HG03520 (cell line): ENCODE measurements around the gene PLEKHA6.

Experiments used
- ATAC-seq: cut with Tn5 transposase; IDR thresholded peaks from one replicate; pipeline ENCODE4 v1.9.1; 2021; ENCODE audit warnings: mild to moderate bottlenecking, moderate library complexity; ENCODE audit not compliant: unreplicated experiment

The PLEKHA6 gene

GRCh38 chr1:204264805-204265204 lies 94.9 kb downstream of the PLEKHA6 start:
- no peak for ATAC-seq

GRCh38 chr1:204263254-204263910 lies 96.3 kb downstream of the PLEKHA6 start:
- ATAC-seq: no peak

- ATAC-seq: no peak
These were observed 97.0 kb downstream of the PLEKHA6 start for GRCh38 chr1:204262506-204263253.

GRCh38 chr1:204261746-204262505 lies 97.8 kb downstream of the PLEKHA6 start:
- no peak for ATAC-seq

- no peak for ATAC-seq
These were observed 98.5 kb downstream of the PLEKHA6 start for GRCh38 chr1:204261266-204261665.

DNA sequence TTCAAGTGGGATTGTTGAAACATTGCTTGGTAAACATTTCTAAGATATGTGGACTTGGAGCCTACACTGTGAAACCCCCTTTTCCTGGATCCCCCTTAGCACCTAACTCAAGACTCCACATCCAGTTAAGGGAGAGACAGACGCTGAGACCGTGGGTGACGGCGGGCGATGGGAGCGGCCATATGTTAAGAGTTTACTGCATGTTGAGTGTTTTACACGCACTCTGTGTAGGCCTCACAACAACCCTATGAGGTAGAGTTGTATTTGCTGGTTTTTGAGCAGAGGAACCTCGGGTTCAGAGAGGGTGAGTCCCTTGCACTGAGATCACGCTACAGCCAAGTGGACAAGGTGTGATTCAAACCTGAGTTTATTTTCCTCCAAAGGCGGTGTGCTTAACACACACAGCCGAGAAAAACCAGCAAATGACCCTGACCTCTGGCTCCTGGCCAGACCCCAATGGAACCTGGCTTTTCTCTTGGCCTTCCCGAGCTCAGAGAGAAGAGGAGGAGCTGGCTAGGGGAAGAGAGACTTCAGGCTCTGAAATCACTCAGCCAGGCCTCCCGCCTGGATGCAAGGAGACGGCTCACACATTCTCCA lies 99.0 kb downstream of the PLEKHA6 start:
- ATAC-seq: no peak

- no peak for ATAC-seq
These were observed 99.9 kb downstream of the PLEKHA6 start for GRCh38 chr1:204259782-204260181.

- no peak for ATAC-seq
These were observed 100.5 kb downstream of the PLEKHA6 start for GRCh38 chr1:204259196-204259595.

DNA sequence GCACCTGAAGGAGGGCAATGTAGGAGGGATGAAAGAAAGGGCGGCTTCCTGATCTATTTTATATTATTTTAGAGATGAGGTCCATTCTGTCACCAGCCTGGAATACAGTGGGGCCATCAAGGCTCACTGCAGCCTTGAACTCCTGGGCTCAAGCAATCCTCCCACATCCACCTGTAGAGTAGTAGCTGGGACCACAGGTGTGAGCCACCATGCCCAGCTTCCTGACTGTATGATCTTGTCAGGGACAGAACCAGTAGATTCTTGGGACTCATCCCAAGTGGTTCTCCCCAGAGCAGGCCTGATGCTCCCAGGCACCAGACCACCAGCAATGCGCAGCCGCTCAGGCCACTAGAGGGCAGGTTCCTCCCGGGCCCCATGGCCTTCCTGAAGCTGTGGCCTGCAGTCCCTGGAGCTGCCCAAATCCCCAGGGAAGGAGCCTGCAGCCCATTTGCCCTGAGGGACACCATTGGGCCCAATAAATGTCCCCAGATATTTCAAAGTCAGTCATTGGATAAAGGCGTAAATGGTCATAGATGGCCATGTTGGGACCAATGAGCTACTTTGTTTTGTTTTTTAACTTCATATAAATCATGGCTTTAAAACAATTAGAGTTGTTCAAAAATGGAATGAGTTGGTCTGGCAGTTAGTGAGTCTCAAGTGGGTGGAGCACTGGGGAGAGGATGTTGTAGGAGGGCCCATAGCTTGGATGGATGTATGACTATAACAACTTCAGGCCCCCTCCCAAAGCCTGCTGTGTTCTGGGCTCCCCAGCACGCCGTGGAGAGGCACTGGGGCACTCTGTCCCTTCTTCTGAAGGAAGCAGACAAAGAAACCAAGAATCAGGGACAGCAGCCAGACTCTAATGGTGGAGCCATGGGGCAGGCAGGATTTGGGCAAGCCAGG lies 101.3 kb downstream of the PLEKHA6 start:
- ATAC-seq: no peak

DNA sequence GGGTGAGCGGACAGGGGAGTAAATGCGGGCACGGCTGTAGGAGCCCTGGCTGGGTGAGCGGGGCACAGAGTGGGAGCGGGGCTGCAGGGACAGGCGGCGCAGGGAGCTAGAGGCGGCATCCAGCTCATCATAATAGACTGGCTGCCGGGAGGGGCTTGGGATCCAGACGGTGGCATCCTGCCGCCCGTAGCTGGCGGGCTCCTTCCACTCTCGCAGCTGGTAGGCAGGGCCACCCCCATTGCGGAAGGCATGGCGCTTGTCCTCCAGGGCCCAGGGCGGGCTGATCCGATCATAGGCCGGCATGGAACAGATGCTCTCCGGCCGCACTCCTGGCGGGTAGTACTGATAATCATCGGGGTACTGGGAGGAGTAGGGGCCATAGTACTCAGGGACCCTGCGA lies 102.3 kb downstream of the PLEKHA6 start:
- no peak for ATAC-seq

DNA sequence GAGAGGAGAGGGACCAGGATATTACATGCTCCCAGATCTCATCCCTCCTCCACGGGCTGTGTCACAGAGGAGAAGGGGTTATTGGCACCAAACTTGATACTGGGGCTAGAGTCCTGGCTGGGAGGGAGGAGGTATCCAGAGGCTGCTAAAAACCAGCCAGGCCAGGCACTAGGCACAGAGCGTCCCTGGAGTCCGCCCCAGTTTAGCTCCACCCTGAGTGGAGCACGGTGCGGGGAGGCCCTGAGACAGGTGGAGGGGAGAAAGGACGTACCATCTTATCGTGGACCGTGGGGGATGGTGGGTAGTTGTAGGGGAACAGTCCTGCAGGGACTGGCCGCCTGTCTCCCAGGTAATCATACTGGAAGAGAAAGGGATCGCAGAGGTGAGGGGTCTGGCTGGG lies 103.2 kb downstream of the PLEKHA6 start:
- no peak for ATAC-seq

- no peak for ATAC-seq
These were observed 103.8 kb downstream of the PLEKHA6 start for GRCh38 chr1:204255966-204256365.

- ATAC-seq: no peak
These were observed 104.5 kb downstream of the PLEKHA6 start for GRCh38 chr1:204255225-204255624.

DNA sequence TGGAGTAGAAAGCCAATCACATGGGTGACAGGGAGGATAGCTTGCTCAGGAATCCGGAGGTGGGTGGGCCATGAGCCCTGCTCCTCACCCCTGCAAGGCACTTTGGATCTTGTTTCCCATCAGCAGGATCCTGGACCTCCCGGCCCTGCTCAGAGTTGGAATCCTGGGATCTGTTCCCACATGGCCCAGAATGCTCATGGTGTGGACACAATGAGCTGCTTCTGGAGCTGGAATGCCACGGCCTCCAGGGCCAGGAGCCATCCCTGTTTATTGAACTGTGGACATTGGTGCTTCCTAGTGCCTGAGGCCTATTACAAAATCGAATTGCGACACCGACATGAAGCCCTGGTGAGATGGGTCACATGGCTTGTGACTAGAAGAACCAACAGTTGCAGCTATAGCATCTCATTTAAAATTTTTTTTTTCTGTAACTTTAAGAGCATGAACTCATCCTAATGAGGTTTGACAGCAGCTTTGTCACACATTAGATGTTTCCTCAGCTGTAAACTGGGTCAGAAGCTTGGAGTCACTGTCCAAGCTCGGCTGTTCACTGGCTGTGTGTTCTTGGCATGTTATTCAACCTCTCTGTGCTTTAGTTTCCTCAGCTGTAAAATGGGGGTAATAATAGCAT lies 105.6 kb downstream of the PLEKHA6 start:
- no peak for ATAC-seq

DNA sequence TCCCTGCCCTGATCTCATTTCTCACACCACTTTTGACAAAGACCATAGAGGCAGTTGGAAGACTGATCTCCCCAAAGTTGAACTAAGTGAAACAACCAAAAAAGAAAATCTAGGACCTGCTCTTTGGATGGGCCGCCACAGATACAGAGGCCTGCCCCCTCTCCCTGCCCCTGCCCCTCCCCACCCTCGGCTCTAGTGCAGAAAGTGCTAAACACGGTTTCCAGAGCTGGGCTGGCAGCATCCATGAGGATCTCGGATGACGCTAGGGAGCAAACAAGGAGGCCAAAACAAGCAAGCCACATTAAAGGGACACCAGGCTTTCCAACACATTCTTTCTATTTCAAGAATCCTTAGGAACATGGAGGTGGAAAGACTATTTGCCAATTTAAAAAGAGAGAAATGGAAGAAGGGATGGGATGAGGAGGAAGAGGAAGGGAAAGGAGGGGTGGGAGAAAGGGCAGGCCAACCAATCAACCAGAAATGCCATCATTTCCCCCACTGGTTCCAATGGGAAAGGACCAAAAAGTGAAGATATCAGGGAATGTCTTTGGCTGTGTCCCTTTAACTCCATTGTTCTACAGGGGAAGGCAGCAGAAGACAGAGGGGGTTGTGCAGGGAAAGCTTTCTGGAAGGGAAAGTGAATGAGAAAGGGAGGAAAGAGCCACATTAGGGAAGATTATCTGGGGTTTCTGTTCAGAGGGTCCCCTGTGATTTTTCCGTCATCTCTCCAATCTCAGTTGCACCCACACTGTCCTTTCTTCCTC lies 107.6 kb downstream of the PLEKHA6 start:
- no peak for ATAC-seq

- no peak for ATAC-seq
These were observed 108.4 kb downstream of the PLEKHA6 start for GRCh38 chr1:204251286-204251685.

DNA sequence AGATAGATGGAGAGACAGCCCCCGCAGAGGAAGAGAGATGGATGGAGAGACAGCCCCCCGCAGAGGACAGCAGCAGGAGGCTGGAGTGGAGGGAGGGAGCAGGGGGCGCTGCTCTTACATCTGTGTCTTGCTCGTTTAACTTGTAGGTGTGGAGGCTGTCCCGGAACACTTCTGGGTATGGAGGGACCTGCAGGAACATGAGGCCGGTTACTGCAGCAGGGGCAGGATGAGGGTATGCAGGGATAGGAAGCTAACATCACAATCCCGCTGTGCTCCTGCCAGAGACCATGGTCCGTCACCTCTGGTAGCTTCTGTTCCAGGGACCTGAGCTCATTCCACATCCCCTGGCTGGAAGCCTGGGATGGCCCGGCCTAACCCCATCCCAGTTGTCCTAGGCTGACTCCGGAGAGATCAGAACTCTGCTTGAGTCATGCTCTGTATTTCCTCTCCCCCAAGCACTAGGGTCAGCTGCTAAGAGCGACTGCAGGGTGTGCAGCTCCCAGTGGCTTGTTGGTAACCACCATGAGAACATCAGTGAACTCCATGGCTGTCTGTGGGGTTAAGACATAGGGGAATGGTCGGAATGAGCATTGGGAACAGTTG lies 109.2 kb downstream of the PLEKHA6 start:
- no peak for ATAC-seq

DNA sequence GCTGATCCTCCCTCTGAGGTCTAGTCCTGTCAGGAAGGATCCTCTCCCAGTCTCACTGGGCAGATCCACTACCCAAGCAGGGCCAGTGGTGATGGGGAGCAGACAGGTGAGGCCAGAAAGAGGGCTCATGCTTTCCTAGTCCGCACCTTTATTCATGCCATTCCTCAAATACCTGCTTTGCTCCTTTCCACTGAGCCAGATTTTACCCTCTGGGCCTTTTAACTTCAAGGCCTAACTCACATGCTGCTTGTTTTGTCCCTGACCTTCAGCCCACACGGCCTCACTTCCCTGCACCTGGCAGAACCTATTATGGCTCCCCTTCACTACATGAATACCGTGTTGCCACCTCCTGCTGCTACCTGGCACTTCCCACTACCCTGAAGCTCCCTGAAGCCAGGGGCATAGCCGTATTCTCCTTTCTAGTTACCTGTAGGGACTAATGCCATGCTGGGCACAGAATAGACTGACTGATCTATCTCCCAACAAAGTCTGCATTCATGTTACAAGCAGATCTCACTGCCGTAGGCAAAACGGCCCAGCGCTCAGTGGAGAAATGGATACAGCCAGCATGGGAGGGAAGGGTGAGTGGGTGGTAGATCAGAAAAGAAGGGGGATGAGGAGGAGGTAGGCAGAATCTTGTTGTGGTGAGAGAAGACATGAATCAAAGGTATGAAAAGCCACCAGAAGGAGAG lies 109.8 kb downstream of the PLEKHA6 start:
- no peak for ATAC-seq
